Measurements from ENCODE around the gene RASD1. TPM values are rescaled to one million over a fixed set of nuclear protein-coding genes. Genes with fewer than 3 reads are reported as not detected.

The RASD1 gene
- total RNA-seq, 1 donor from 2014 or later: 0.31 TPM

DNA sequence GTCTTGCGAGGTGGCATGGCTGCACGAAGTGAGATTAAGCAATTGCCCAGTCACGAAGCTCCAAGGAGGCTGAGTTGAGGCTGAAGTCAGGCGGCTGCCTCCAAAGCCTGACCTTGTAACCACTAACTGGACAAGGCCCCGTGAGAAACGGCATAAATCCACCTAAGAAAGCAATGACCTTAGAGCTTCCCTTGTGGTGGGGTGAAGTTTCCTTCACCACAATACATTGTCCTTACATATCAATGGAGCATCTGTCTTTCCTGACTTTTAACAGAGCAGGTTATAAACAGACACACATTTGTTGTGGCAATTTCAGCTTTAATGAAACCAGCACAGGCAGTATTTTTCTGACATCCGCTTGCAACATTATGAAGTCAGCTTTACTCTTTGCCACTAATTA is 21.9 kb downstream of the RASD1 start:
- TF ChIP-seq, protein P1, sequence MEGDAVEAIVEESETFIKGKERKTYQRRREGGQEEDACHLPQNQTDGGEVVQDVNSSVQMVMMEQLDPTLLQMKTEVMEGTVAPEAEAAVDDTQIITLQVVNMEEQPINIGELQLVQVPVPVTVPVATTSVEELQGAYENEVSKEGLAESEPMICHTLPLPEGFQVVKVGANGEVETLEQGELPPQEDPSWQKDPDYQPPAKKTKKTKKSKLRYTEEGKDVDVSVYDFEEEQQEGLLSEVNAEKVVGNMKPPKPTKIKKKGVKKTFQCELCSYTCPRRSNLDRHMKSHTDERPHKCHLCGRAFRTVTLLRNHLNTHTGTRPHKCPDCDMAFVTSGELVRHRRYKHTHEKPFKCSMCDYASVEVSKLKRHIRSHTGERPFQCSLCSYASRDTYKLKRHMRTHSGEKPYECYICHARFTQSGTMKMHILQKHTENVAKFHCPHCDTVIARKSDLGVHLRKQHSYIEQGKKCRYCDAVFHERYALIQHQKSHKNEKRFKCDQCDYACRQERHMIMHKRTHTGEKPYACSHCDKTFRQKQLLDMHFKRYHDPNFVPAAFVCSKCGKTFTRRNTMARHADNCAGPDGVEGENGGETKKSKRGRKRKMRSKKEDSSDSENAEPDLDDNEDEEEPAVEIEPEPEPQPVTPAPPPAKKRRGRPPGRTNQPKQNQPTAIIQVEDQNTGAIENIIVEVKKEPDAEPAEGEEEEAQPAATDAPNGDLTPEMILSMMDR (IDR thresholded peaks at IDR 0.05; ENCODE audit: unreplicated experiment): no peak
- peaks cover 10% of the 10 kb centered on the region for H3K4me1 Mint-ChIP-seq (ENCODE audit: unreplicated experiment)
- H3K9me3 Mint-ChIP-seq (ENCODE audit: unreplicated experiment): no peaks in the 10 kb centered on the region
- H3K36me3 Mint-ChIP-seq (ENCODE audit: low read depth, unreplicated experiment): no peaks in the 10 kb centered on the region
- peaks cover 1% of the 10 kb centered on the region for H3K27me3 Mint-ChIP-seq (ENCODE audit: unreplicated experiment)
- no peak overlapping the region for H3K27ac Mint-ChIP-seq (ENCODE audit: unreplicated experiment)
- H3K4me3 Mint-ChIP-seq (ENCODE audit: unreplicated experiment): no peak overlapping the region
- DNase-seq (ENCODE audit: low spot score): no peak

DNA sequence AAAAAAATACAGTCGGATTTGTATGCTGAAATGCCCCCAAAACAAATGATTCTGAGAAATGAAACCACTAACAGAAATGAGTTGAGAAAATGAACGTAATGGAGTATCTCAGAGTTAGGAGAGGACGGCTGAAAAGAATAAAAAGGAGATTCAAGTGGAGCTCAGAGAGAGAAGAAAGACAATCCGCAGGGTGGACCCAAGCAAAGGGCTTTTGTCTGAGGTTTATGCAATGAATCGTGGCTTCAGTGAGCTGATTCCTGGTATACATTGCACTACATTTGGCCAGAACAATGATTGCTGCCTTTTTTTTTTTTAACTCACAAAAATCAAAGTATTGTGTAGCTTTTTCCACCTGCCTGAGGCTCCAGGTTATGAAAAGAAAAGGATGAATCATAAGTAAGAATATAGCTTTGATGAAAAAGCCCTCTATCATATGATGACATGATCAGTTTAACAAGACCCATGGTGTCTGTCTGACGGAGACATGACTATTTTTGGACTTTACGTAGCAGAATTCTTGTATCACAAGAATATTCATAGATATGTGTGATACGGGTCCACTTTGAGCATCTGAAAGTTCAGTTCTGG is 23.8 kb downstream of the RASD1 start:
- H3K36me3 Mint-ChIP-seq (ENCODE audit: low read depth, unreplicated experiment): no peaks in the 10 kb centered on the region
- TF ChIP-seq, protein P1 (IDR thresholded peaks at IDR 0.05; ENCODE audit: unreplicated experiment): no peak
- no peaks in the 10 kb centered on the region for H3K9me3 Mint-ChIP-seq (ENCODE audit: unreplicated experiment)
- H3K4me3 Mint-ChIP-seq (ENCODE audit: unreplicated experiment): no peak overlapping the region
- H3K27me3 Mint-ChIP-seq (ENCODE audit: unreplicated experiment): peaks cover 1% of the 10 kb centered on the region
- DNase-seq (ENCODE audit: low spot score): no peak
- H3K27ac Mint-ChIP-seq (ENCODE audit: unreplicated experiment): no peak overlapping the region
- H3K4me1 Mint-ChIP-seq (ENCODE audit: unreplicated experiment): peaks cover 4% of the 10 kb centered on the region

DNA sequence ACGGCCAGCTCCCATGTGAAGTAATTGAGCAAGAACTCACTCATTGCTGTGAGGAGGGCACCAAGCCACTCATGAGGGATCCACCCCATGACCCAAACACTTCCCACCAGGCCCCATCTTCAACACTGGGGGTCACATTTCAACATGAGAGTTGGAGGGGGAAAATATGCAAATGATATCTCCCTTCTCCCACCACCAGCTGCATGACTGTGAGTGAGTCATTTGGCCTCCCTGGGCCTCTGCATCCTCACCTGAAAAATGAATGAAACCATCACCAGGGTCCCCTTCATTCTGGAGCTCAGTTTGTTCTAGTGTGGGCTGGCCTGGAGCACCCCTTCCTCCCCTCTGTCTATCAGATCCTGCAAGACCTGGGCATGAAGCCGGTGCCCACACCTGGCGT is 26.2 kb downstream of the RASD1 start:
- no peak overlapping the region for H3K4me3 Mint-ChIP-seq (ENCODE audit: unreplicated experiment)
- H3K36me3 Mint-ChIP-seq (ENCODE audit: low read depth, unreplicated experiment): no peaks in the 10 kb centered on the region
- no peaks in the 10 kb centered on the region for H3K9me3 Mint-ChIP-seq (ENCODE audit: unreplicated experiment)
- H3K27ac Mint-ChIP-seq (ENCODE audit: unreplicated experiment): no peak overlapping the region
- no peak for DNase-seq (ENCODE audit: low spot score)
- peaks cover 5% of the 10 kb centered on the region for H3K4me1 Mint-ChIP-seq (ENCODE audit: unreplicated experiment)
- TF ChIP-seq, protein P1 (IDR thresholded peaks at IDR 0.05; ENCODE audit: unreplicated experiment): no peak
- no peaks in the 10 kb centered on the region for H3K27me3 Mint-ChIP-seq (ENCODE audit: unreplicated experiment)

DNA sequence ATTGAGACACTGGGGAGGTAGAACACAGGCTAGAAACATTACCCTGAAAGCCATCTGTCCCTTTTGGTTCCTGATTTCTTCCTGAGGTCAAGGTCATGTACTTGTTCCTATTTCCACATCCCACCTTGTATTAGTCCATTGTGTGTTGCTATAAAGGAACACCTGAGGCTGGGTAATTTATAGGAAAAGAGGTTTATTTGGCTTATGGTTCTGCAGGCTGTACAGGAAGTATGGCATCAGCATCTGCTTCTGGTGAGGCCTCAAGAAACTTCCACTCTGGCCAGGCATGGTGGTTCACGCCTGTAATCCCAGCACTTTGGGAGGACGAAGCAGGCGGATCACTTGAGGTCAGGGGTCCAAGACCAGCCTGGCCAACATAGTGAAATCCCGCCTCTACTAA is 26.8 kb downstream of the RASD1 start:
- H3K4me3 Mint-ChIP-seq (ENCODE audit: unreplicated experiment): no peak overlapping the region
- no peak for DNase-seq (ENCODE audit: low spot score)
- H3K27me3 Mint-ChIP-seq (ENCODE audit: unreplicated experiment): no peaks in the 10 kb centered on the region
- H3K4me1 Mint-ChIP-seq (ENCODE audit: unreplicated experiment): peaks cover 5% of the 10 kb centered on the region
- H3K9me3 Mint-ChIP-seq (ENCODE audit: unreplicated experiment): no peaks in the 10 kb centered on the region
- H3K36me3 Mint-ChIP-seq (ENCODE audit: low read depth, unreplicated experiment): no peaks in the 10 kb centered on the region
- H3K27ac Mint-ChIP-seq (ENCODE audit: unreplicated experiment): no peak overlapping the region
- TF ChIP-seq, protein P1 (IDR thresholded peaks at IDR 0.05; ENCODE audit: unreplicated experiment): no peak

DNA sequence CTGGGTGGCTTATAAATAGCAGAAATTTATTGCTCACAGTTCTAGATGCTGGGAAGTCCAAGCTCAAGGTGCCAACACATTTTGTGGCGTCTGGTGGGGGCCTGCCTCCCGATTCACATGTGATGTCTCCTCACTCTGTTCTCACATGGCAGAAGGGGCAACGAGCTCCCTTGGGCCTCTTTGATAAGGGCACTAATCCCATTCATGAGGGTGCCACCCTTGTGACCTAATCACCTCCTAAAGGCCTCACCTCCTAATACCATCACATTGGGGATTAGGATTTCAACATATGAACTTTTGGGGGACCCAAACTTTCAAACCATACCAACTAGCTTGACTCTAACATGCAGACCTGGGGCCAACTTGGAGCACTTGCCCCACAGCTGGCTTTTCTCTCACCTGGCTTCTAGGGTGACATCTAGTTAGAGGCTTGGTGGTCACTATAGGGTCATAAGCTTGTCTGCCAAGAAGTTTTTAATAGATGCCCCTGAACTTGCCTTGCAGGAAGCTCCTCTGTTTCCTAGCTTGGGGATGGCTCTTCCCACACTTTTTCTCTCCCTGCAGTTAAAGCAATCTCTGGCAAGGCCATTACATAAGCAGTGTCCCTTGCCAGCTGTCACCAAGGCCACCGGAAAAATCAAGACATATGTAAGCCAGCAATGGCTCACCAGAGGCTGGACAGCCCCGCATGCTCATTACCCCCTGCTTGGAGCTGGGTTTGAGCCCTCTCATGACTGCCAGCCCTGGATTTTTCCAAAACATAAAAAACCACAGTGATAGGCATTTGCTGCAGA is 27.8 kb downstream of the RASD1 start:
- Mint-ChIP-seq H3K36me3 (ENCODE audit: low read depth, unreplicated experiment) (no peaks in the 10 kb centered on the region), H3K27me3 (ENCODE audit: unreplicated experiment) (no peaks in the 10 kb centered on the region), H3K27ac (ENCODE audit: unreplicated experiment) (no peak overlapping the region), H3K4me1 (ENCODE audit: unreplicated experiment) (peaks cover 5% of the 10 kb centered on the region), H3K4me3 (ENCODE audit: unreplicated experiment) (no peak overlapping the region), H3K9me3 (ENCODE audit: unreplicated experiment) (no peaks in the 10 kb centered on the region)
- TF ChIP-seq, protein P1 (IDR thresholded peaks at IDR 0.05; ENCODE audit: unreplicated experiment): no peak
- no peak for DNase-seq (ENCODE audit: low spot score)
